CD4-positive, alpha-beta T cell treated with Interleukin-15 for 4 hours (primary cell): ENCODE results near the gene PLA2G15.

Source experiments
- DNase-seq: peaks from one replicate; pipeline ENCODE4 v3.0.0-alpha.2; 2020; ENCODE audit warnings: low spot score

PLA2G15 gene

GRCh38 chr16:68252383-68252782, 7.2 kb downstream of the PLA2G15 start:
- DNase-seq: no peak

DNA sequence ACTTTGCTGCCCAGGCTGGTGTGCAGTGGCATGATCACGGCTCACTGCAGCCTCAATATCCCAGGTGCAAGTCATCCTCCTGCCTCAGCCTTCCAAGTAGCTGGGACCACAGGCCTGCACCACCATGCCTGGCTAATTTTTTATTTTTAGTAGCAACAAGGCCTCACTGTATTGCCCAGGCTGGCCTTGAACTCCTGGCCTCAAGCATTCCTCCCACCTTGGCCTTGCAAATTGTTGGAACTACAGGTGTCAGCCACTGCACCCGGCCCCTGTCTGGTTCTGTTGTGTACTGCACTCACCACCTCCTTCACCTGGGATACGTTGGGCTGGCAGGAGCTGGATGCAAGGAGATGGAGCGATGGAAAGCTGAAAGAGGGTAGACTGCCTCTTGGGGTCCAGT, 8.5 kb downstream of the PLA2G15 start:
- no peak for DNase-seq

GRCh38 chr16:68255712-68256111, 10.5 kb downstream of the PLA2G15 start:
- no peak for DNase-seq

GRCh38 chr16:68257251-68257905, 12.2 kb downstream of the PLA2G15 start:
- DNase-seq: no peak

- no peak for DNase-seq
Measured at GRCh38 chr16:68257906-68258800, 13.0 kb downstream of the PLA2G15 start.

DNA sequence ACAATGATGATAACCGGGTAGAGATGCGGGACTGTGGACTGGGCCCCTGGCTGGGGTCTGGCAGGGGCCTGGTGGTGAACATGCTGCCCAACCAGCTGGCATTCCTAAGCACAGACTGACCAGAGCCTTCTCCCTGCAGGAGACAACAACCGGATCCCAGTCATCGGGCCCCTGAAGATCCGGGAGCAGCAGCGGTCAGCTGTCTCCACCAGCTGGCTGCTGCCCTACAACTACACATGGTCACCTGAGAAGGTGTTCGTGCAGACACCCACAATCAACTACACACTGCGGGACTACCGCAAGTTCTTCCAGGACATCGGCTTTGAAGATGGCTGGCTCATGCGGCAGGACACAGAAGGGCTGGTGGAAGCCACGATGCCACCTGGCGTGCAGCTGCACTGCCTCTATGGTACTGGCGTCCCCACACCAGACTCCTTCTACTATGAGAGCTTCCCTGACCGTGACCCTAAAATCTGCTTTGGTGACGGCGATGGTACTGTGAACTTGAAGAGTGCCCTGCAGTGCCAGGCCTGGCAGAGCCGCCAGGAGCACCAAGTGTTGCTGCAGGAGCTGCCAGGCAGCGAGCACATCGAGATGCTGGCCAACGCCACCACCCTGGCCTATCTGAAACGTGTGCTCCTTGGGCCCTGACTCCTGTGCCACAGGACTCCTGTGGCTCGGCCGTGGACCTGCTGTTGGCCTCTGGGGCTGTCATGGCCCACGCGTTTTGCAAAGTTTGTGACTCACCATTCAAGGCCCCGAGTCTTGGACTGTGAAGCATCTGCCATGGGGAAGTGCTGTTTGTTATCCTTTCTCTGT, 14.0 kb downstream of the PLA2G15 start:
- no peak for DNase-seq

- no peak for DNase-seq
Measured at GRCh38 chr16:68263559-68264127, 18.5 kb downstream of the PLA2G15 start.

GRCh38 chr16:68264128-68265077, 19.2 kb downstream of the PLA2G15 start, which contains the start of gene SLC7A6:
SLC7A6 (plus strand) TSS chr16:68264526; CDS start chr16:68274727, 10,201 bp downstream.
- DNase-seq: peak; percentile 82

DNA sequence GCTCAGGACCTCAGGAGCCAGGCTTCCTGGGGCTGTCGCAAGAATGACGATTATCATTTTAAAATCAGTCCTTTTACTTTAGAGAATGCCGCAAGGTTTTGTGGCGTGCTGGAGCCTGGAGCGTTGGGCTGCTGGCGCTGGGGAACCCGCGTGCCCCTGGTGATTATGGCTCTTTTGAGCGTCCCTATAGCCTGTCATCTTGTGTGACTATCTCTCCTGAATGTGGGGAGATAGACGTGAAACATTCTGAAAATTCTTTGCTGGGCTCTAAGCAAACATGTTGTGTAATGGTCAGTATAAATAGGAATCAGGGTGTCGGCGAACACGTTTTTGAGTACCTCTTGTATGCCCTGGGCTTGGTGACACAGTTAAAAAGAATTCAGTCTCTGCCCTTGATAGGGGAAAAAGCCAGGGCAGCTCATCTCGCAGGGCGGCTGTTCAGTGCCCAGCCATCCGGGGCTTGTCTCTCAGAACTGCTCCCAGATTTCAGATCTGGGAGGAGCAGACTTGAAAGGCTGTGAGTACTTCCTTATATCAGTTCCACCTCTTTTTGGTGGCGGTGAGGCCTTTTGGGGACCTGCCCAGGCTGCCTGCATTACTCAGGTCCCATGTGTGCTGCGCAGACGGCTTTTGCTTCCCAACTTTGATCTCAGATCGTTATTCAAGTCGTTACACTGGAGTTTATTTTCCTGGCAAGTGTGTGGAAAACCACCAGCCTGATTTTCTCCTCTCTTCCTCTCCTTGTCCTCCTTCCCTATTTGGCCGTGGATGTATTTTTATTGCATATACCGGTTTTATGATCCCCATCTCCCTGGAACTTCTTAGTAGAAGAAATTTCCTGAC, 20.1 kb downstream of the PLA2G15 start:
- DNase-seq: peak; percentile 45

DNA sequence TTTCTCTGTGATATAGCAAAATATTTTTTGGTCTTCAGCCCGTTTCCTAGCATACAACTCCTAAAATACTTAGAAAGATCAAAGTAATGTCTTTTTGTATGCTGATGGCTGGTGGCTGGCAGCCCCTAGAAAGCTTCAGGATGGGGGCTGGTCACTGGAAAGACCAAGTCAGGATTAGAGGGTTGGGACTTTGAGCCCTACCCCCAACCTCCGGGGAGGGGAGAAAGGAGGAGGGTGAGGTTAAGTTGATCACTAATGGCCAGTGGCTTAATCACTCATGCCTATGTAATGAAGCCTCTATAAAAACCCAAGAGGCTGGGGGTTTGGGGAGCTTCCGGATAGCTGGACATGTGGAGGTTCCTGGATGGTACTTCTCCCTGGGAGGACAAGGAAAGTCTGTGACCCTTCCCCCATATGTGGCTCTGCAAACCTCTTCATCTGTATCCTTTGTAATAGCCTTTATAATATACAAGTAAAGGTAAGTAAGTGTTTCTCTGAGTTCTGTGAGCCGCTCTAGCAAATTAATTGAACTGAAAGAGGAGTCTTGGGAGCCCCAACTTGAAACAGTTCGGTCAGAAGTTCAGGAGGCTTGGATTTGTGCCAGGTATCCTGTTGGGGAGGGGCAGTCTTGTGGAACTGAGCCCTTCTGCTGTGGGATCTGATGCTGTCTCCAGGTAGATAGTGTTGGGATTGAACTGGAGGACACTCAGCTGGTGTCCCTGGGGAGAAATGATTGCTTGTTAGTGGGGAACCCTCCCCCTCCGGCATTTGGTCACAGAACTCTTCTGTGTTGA, 22.6 kb downstream of the PLA2G15 start:
- DNase-seq: no peak

DNA sequence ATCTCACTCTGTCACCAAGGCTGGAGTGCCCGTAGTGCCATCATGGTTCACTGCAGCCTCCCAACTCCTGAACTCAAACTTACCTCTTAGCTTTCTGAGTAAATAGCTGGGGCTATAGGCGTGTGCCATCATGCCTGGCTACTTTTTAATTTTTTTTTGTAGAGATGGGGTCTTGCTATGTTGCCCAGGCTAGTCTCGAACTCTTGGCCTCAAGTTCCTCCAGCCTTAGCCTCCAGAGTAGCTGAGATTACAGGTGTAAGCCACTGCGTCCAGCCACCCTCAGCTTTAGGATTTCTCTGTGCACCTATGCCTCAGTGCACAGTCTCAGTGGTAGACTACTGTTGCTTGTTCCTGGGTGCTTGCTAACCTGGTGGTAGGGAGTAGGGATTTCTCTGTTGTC, 24.6 kb downstream of the PLA2G15 start:
- DNase-seq: no peak

DNA sequence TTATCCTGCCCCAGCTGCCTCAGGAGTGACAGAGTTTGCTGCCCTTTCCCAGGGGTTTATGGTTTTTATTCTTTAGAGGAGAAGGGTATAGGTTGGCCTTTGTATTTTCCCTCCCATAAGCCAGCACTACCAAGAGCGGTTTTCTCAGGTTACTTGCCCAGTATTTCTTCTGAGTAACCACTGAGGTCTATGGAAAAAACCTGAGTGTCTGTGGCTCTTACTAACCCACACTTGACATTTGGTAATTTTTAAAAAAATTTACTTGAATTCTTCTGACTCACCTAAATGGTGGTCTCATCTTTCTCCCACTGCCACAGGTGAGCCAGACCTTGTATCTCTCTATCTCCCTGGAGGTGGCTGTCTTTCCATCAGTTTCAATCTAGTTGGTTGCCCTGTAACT, 25.2 kb downstream of the PLA2G15 start:
- peak; percentile 55 for DNase-seq

- DNase-seq: peak; percentile 57
Measured at GRCh38 chr16:68272507-68273209, 27.5 kb downstream of the PLA2G15 start.

GRCh38 chr16:68273459-68273858, 28.3 kb downstream of the PLA2G15 start:
- DNase-seq: no peak

DNA sequence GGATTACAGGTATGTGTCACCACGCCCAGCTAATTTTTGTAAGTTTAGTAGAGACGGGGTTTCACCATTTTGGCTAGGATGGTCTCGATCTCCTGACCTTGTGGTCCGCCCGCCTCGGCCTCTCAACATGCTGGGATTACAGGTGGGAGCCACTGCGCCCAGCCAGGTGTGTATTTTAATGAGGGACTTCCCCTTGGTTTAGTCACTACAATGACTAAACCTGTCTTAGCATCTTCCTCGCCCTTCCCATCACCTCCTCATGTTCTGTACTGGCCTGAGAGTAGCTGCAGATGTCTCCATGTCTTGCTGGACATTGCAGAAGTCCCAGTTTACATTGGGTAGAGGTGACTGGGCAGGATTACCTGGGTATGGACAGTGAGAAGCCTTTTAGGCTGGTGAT, 28.7 kb downstream of the PLA2G15 start:
- DNase-seq: no peak

- DNase-seq: no peak
Measured at GRCh38 chr16:68274441-68274840, 29.3 kb downstream of the PLA2G15 start.

DNA sequence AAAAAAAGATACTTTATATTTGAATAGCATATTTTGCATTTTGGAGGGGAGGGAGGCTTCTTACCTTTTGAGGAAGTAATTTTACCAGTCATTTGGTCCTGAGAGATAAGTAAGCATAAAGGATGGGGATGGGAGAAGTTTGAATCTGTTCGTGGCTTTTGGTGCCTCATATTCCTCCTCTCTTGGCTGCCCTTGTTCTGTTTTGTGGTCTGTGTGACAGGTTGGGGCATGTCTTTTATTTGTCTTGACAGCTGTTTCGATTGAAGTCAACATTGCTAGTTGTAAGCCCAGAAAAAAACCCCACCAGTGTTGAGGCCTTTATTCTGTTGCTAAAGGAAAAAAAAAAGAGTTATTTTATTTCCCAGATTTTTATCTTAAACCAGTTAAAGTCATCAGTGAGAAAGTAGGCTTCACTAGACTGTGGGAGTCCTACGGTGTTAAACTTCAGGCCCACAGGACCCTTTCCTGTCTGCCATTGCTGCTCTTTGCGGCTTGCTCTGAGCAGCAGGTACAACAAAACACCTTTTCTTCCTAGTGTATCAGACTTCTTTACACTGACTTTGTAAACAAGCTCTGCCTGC, 30.5 kb downstream of the PLA2G15 start:
- peak; percentile 66 for DNase-seq

DNA sequence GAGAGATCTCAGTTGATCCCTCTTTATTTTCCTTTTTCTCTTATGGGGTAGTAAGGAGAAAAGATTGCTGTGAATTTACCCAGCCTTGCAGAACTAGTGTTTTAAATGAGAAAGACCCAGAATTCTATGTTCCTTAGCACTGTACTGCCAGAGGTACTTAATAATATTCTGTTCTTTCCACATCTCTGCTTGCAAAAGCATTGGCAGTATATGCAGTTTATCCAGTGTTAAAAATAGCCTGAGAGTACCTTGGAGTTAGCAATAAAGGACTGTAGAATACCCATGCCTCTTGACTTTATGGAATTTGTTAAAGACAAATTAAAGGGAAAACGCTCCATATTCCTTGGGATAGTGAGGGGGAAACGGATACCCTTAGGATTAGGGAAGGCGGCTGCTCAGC, 31.1 kb downstream of the PLA2G15 start:
- no peak for DNase-seq
